PC-9 (cell line): ENCODE data around the gene ST7. TPM values are rescaled to one million over a fixed set of nuclear protein-coding genes. Genes with fewer than 3 reads are reported as not detected.

Experiments used
- BruUV-seq: library from RNA; stranded (reverse); fragments of 400-500 nt; replicated peaks from 2 replicates; lab custom pipeline; 2021; lab: Mats Ljungman, UMichigan
- CTCF ChIA-PET: fragments of 300-600 bp; sonication (Branson Sonifier 250); formaldehyde crosslinking; loops from one replicate; lab custom pipeline; 2022; ENCODE audit warnings: antibody characterized with exemption; lab: Charles Lee
- POLR2A ChIA-PET: fragments of 300-600 bp; sonication (Branson Sonifier 250); formaldehyde crosslinking; loops from one replicate; lab custom pipeline; 2022; ENCODE audit warnings: antibody characterized with exemption; ENCODE audit not compliant: unreplicated experiment; lab: Charles Lee
- DNase-seq, 2 experiments: peaks; one replicate each; pipeline versions ENCODE4 v3.0.0 to v3.0.0-alpha.2; 2015 to 2022; ENCODE audit warnings: mixed read lengths in 1 of 2
- H2AFZ ChIP-seq: fragments of 200-600 bp; sonication (generic); 2 replicates; pipeline ENCODE4 v1.8.1; 2017; ENCODE audit warnings: antibody characterized with exemption
- H3F3A ChIP-seq: fragments of 200-600 bp; sonication (generic); 2 replicates; pipeline ENCODE4 v1.8.1; 2017; ENCODE audit warnings: antibody characterized with exemption, mild to moderate bottlenecking, low read depth; ENCODE audit not compliant: insufficient read depth
- H3K27ac ChIP-seq: fragments of 200-600 bp; sonication (generic); 2 replicates; pipeline ENCODE4 v1.6.1; 2016; ENCODE audit warnings: mixed run types
- H3K27me3 ChIP-seq: fragments of 200-600 bp; sonication (generic); 2 replicates; pipeline ENCODE4 v1.6.1; 2016; ENCODE audit warnings: low read depth, mixed run types; ENCODE audit not compliant: insufficient read depth
- H3K36me3 ChIP-seq: fragments of 200-600 bp; sonication (generic); 2 replicates; pipeline ENCODE4 v1.6.1; 2016; ENCODE audit warnings: low read depth, mixed run types
- H3K4me1 ChIP-seq: fragments of 200-600 bp; sonication (generic); replicated peaks from 2 replicates; pipeline ENCODE4 v1.6.1; 2016; ENCODE audit warnings: mixed run types; ENCODE audit not compliant: insufficient read depth
- H3K4me2 ChIP-seq: fragments of 200-600 bp; sonication (generic); 2 replicates; pipeline ENCODE4 v1.6.1; 2017; ENCODE audit warnings: mixed run types
- H3K4me3 ChIP-seq: fragments of 200-600 bp; sonication (generic); 2 replicates; pipeline ENCODE4 v1.6.1; 2016; ENCODE audit warnings: mixed run types
- H3K79me2 ChIP-seq: fragments of 200-600 bp; sonication (generic); 2 replicates; pipeline ENCODE4 v1.6.1; 2017; ENCODE audit warnings: low read depth, mixed run types
- H3K9me2 ChIP-seq: fragments of 200-600 bp; sonication (generic); 2 replicates; pipeline ENCODE4 v1.8.1; 2017; ENCODE audit warnings: mild to moderate bottlenecking; ENCODE audit not compliant: insufficient read depth
- H3K9me3 ChIP-seq: fragments of 200-600 bp; sonication (generic); 2 replicates; pipeline ENCODE4 v1.8.1; 2016; ENCODE audit warnings: low read depth; ENCODE audit not compliant: insufficient read depth
- H4K20me1 ChIP-seq: fragments of 200-600 bp; sonication (generic); 2 replicates; pipeline ENCODE4 v1.8.1; 2017; ENCODE audit not compliant: insufficient read depth
- EZH2 ChIP-seq: fragments of 200-600 bp; sonication (generic); IDR thresholded peaks from 2 replicates; pipeline ENCODE4 v1.8.0; 2017; ENCODE audit warnings: antibody characterized with exemption, low read depth
- intact Hi-C: fragments of 100-400 bp; cut with micrococcal nuclease; formaldehyde crosslinking; loops from one replicate; pipeline ENCODE4 v1.10.0; 2022; ENCODE audit not compliant: unreplicated experiment
- total RNA-seq: library from RNA; stranded (reverse); gene quantifications from 2 replicates; pipeline ENCODE4 v1.2.3, GENCODE V29; 2021
- TF ChIP-seq, protein P1 (sequence below): fragments of 200-600 bp; sonication (generic); conservative IDR thresholded peaks from 2 replicates; pipeline ENCODE4 v1.6.1; 2017; ENCODE audit warnings: mixed run types, antibody characterized with exemption, mild to moderate bottlenecking, moderate library complexity

ST7 gene
- total RNA-seq, 1 experiment from 2014 or later, result 25.8 TPM

DNA sequence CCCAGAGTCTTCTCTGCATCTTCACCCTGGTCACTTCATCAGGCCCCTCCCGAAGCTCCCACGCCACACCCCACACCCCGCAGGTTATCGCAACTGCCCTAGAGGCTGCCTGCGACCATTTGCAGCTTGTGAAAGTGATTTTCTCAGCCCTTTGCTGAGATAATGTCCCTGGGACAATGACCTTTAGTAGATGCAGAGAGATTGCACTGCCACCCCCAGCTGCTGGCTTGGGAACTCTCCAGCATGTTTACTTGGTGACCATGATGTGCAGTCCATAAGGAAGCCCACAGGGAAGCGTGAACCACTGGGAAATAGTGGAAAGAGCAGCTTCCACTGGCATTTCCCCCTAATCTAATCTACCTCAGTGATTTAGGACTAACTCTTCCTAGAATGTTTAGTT lies 272.2 kb downstream of the ST7 start:
- no peak overlapping the region for H3K27ac ChIP-seq
- no peak for TF ChIP-seq EZH2
- TF ChIP-seq, protein P1, sequence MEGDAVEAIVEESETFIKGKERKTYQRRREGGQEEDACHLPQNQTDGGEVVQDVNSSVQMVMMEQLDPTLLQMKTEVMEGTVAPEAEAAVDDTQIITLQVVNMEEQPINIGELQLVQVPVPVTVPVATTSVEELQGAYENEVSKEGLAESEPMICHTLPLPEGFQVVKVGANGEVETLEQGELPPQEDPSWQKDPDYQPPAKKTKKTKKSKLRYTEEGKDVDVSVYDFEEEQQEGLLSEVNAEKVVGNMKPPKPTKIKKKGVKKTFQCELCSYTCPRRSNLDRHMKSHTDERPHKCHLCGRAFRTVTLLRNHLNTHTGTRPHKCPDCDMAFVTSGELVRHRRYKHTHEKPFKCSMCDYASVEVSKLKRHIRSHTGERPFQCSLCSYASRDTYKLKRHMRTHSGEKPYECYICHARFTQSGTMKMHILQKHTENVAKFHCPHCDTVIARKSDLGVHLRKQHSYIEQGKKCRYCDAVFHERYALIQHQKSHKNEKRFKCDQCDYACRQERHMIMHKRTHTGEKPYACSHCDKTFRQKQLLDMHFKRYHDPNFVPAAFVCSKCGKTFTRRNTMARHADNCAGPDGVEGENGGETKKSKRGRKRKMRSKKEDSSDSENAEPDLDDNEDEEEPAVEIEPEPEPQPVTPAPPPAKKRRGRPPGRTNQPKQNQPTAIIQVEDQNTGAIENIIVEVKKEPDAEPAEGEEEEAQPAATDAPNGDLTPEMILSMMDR, result no peak
- H3F3A ChIP-seq, result no peaks in the 10 kb centered on the region
- H3K79me2 ChIP-seq, result no peaks in the 10 kb centered on the region
- POLR2A ChIA-PET, result no interaction called here
- no peaks in the 10 kb centered on the region for H3K27me3 ChIP-seq
- CTCF ChIA-PET, result no interaction called here
- no peak overlapping the region for H3K4me3 ChIP-seq
- H2AFZ ChIP-seq, result no peak overlapping the region
- no peaks in the 10 kb centered on the region; the same call in 1 of the 2 replicates for H3K9me2 ChIP-seq
- H4K20me1 ChIP-seq, result no peaks in the 10 kb centered on the region
- no peak for DNase-seq
- no TSS peak for BruUV-seq
- no peaks in the 10 kb centered on the region for H3K36me3 ChIP-seq
- no peaks in the 10 kb centered on the region for H3K9me3 ChIP-seq
- H3K4me2 ChIP-seq, result no peak overlapping the region
- no peaks in the 10 kb centered on the region for H3K4me1 ChIP-seq
- intact Hi-C loops, result no loop called here

DNA sequence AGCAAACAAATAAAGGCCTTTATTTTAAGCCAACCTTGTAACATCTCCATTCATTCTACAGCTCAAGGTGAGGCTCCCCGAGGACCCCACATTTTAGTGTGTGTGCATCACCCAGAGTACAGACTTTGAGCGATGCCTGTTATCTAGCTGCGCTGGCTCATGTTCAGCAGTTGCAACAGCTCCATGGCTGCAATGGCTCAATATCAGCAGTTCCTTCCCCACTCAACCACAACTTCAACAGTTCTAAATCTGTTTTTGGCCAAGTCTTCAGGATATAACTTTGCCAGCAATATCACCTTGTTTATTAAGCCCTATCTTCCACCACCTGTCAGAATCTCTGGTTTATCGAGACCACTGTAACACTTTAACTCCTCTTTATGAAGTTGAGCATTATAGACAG lies 273.8 kb downstream of the ST7 start:
- intact Hi-C loops, result no loop called here
- Histone ChIP-seq H3K27me3 (no peaks in the 10 kb centered on the region), H3K79me2 (no peaks in the 10 kb centered on the region), H2AFZ (no peak overlapping the region), H3K36me3 (no peaks in the 10 kb centered on the region), H3K4me2 (no peak overlapping the region), H3F3A (no peaks in the 10 kb centered on the region), H4K20me1 (no peaks in the 10 kb centered on the region), H3K4me3 (no peak overlapping the region), H3K9me3 (no peaks in the 10 kb centered on the region), H3K9me2 (no peaks in the 10 kb centered on the region; the same call in 1 of the 2 replicates), H3K4me1 (no peaks in the 10 kb centered on the region), H3K27ac (no peak overlapping the region)
- CTCF ChIA-PET, result no interaction called here
- DNase-seq, result no peak
- BruUV-seq, result no TSS peak
- TF ChIP-seq, protein P1, result no peak
- no peak for TF ChIP-seq EZH2
- POLR2A ChIA-PET, result no interaction called here

DNA sequence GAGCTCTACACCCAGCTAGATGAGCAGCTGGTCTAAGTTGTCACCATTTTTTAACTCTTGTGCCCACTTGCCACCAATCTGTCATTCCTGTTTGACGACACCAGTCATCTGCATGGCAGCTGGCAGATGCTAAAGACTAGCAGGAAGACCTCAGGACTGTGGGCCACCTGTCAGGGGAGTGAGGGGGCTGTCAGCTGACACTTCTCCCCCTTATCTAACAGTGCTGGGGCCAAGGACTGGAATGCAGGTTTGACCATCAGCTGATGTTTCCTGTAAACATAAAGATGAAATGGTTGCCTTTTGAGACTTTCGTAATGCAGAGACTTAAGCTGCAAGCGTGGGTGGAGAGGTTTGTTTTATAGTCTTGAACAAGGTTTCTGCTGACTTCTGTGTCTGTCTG lies 276.0 kb downstream of the ST7 start:
- POLR2A ChIA-PET, result no interaction called here
- no peaks in the 10 kb centered on the region for H3K9me3 ChIP-seq
- no peak for TF ChIP-seq EZH2
- TF ChIP-seq, protein P1, result no peak

More for the DNA sequence above, 276.0 kb downstream of the ST7 start:
- CTCF ChIA-PET, result interaction anchor here (0.7 kb wide), 1 partner anchor 16 kb away, joined by 3 read pairs; no protein-coding TSS in a partner anchor
- no TSS peak for BruUV-seq
- H3K4me3 ChIP-seq, result no peak overlapping the region
- H2AFZ ChIP-seq, result no peak overlapping the region
- H3K9me2 ChIP-seq, result no peaks in the 10 kb centered on the region; the same call in 1 of the 2 replicates
- H3K4me2 ChIP-seq, result no peak overlapping the region
- H4K20me1 ChIP-seq, result no peaks in the 10 kb centered on the region
- H3K4me1 ChIP-seq, result no peaks in the 10 kb centered on the region
- H3K36me3 ChIP-seq, result no peaks in the 10 kb centered on the region
- no peaks in the 10 kb centered on the region for H3K27me3 ChIP-seq
- intact Hi-C loops, result no loop called here
- H3F3A ChIP-seq, result no peaks in the 10 kb centered on the region
- H3K79me2 ChIP-seq, result no peaks in the 10 kb centered on the region
- no peak overlapping the region for H3K27ac ChIP-seq
- no peak for DNase-seq
